Activated T-cell treated with anti-CD3 and anti-CD28 coated beads, Interleukin-2, amount 50 U/mL, for 1 hour (primary cell): ENCODE results near the gene BTBD9.

Experiments used
- DNase-seq: peaks from one replicate; pipeline ENCODE4 v3.0.0-alpha.2; 2020

The BTBD9 gene

GRCh38 chr6:38420207-38420606 is 219.5 kb downstream of the BTBD9 start:
- DNase-seq: no peak

- DNase-seq: no peak
Measured at GRCh38 chr6:38417521-38417920, 222.2 kb downstream of the BTBD9 start.

DNA sequence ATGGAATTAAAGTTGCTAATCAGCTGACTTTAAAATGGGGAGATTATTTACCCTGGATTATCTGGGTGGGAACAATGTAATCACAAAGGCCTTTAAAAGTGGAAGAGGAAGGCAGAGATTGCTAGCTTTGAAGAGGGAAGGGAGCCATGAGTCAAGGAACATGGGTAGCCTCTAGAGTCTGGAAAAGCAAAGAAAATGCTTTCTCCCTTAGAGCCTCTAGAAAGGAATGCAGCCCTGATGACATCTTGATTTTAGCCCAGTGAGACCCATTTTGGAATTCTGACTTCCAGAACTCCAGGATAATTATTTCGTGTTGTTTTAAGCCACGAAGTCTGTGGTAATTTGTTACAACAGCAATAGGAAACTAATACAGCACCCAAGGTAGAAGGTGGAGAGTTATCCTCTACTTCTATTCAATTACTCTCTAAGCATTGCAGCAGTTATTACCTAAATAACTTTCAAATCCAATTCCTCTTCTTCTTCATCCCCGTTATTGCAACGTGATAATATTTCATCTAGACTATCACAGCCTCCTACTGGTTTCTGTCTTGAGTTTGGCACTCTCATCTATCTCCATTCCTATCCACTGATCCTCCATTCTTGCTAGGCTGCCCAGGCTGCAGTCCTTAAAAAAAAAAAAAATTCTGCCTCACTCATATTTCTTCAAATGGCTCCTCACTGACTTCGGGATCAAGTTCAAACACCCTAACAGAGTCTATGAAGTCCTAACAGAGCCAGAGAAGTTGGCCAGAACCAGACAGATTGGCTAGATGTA is 224.3 kb downstream of the BTBD9 start:
- DNase-seq: no peak

DNA sequence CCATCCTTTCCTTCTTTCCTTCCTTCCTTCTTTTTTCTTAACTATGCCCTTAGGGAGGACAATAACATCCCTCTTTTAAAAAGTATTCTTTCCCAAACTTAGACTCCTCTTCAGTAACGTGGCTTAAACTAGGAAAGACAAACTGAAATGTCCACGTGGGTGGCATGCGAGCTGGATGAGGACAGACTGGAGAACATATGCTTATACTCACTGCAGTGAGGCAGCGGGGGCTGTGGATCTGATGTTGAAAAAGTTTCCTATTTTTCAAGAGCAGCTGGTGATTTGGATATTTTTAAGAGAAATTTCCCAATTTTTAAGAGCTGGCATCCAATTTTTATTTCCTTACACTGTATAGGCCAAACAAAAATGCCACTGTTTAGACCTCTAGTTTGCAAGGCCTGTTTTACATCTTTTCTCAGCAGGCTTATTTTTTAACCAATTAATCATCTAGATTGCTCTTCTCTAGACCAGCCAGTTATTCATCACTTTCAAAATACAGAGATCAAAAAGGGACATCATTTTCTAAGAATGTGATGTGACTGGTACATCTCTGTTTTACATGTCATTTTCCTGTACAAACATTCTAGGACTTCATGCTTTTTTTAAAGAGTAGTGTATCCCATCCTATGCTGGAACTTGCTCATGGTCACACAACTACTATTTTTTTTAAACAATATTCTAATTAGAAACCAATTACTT is 226.5 kb downstream of the BTBD9 start:
- no peak for DNase-seq

GRCh38 chr6:38407192-38407591 is 232.5 kb downstream of the BTBD9 start:
- no peak for DNase-seq

GRCh38 chr6:38406096-38406495 is 233.6 kb downstream of the BTBD9 start:
- no peak for DNase-seq

DNA sequence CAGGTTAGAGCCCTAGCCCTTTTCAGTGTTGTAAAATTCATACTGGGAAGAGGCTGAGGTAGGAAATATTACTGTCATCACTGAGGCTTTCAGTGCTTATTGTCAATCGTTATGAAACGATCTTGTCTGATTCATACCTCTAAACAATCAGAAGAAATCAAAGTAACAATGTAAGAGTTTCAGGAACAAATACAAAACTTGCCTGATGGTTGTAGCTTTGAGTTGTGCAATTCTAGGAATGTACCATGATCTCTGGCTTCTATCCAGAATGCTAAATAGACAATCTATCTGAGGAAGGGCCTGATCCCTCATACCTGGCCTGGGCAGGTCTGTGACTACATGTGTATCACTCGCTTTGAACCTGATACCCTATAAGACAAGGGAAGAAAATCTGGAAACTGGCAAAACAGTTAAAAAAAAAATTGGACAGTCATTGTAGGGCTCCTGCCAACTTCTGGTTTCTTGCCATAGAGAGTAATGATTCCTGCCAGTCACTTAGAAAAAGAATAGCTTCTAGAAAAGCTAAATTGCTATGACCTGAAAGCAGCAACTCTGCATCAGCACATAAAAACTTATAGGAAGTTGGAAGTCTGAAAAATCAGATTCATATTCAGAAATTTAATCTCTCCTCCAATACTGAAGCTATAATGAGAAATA is 234.7 kb downstream of the BTBD9 start:
- no peak for DNase-seq

GRCh38 chr6:38404355-38404754 is 235.4 kb downstream of the BTBD9 start:
- DNase-seq: no peak

DNA sequence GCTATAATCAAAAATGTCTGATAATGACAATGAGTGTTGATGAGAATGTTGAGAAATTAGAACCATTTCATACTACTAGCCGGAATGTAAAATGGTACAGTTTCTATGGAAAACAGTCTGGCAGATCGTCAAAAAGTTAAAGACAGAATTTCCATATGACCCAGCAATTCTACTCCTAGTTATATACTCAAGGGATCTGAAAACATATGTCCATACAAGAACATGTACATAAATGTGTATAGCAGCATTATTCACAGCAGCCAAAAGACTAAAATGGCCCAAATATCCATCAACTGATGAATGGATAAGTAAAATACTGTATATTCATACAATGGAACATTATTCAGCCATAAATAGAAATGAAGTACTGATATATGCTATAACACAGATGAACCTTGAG is 236.2 kb downstream of the BTBD9 start:
- no peak for DNase-seq

- no peak for DNase-seq
Measured at GRCh38 chr6:38400764-38401163, 239.0 kb downstream of the BTBD9 start.

DNA sequence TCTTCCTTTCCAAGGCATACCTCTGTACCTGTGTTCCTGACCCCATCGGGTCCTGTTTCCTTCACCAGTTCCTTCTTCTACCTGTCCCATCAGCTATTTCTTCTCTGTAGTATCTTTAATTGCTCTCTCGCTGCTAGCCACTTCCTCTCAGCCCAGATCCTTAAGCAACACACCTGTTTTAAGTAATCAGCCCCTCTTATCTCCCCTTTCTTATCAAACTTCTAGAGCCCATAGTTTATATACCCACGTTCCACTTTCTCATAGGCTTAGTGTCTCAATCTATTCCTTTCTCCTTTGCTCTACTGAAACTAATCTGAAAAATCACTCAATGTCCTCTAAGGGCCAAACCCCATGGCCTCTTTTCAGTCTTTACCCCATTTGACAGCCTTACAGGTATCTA is 239.6 kb downstream of the BTBD9 start:
- DNase-seq: no peak

DNA sequence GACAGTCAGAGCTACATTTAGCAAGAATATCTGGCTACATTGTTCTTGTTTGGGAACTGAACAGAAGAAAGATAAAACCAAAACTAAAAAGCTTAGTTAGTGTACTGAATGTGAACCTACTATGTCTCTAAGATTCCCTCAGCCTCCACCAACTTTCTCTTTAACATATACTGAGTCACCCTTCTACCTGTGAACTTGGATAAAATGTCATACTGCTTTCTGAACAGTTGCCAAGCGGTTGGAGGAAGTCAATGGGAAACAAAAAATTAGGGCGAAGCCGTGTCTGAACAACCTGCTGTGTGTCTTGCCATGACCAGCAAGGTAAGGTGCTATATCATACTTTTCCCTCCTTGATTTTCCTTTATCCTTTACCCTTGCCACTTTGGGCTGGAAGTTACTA is 243.5 kb downstream of the BTBD9 start:
- DNase-seq: no peak

GRCh38 chr6:38393986-38394385 is 245.7 kb downstream of the BTBD9 start:
- no peak for DNase-seq

DNA sequence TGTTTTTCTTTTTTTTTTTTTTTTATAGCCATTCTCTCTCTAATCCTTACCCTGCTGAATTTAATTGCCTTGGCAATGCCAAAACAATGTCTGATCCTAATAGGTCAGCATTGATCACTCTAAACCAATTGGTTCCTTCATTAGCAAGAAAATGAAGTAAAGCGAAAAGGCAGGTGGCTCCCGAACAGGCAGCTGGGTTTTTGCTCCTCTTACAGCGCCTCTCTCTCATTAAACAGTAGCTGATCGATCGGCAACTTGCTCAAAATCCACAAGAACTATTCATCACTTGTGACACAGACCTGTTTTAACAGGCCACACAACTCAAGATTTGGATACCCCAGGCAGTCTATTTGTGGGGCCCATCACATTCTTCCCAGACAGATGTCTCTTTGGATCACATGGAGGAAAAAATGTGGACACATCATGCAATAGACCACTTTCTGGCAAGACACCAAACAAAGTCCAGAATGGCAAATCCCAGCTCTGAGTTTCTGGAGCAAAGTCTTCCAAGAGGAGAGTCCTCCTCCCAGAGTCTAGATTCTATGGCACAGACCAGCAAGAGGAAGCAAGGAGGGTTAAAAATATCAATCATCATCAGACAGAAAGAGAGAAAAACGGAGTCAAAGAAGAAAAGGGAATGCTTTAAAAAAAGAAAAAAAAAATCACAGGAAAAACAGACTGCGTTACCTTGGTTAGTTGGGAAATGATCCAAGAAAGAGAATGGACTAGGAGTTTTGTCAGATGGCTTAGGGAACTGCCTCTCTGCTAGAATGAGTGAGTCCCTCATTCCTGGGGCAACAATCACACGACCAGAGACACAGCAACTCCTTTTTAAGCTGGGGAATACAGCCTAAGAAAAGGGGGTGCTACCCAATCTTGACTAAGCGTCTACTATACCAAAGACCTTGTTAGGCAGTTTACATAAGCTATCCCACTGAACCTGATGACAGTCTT is 247.8 kb downstream of the BTBD9 start:
- no peak for DNase-seq

- no peak for DNase-seq
Measured at GRCh38 chr6:38391206-38391605, 248.5 kb downstream of the BTBD9 start.

DNA sequence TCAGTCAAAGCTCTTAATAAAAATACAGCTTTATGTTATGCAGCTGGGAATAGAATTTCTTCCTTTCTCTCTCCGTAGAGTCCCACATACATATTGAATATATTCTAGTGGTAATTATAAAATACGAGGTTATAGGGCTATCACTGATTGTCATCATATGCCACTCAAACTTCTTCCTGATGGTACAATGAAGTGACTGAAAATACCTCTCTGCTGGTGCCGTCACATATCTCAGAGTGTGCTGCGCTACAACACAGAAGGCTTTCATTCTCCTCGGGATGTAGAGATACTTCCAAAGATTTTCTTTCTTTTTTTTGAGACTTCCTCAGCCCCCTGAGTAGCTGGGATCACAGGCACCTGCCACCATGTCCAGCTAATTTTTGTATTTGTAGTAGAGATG is 249.9 kb downstream of the BTBD9 start:
- no peak for DNase-seq

GRCh38 chr6:38387971-38388370 is 251.8 kb downstream of the BTBD9 start:
- DNase-seq: no peak

GRCh38 chr6:38387461-38387860 is 252.3 kb downstream of the BTBD9 start:
- no peak for DNase-seq

GRCh38 chr6:38378801-38379200 is 260.9 kb downstream of the BTBD9 start:
- no peak for DNase-seq

DNA sequence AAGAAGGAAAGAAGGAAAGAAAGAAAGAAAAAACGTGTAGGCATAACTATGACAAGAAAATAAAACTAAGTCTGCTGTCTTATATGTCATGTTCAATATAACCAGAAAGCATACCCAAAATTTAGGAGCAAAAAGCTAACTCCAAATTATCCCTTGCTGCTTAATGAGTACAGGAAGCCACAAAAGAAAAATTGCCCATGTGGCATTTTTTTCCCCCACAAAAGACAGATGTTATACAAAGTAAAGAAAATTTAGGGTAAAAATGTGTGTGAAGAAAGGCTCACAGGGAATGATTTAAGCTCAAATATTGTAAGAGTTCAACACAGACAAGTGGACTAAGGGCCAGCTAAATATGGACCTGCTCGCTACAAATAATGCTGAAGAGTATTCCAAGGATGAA is 263.8 kb downstream of the BTBD9 start:
- DNase-seq: no peak

DNA sequence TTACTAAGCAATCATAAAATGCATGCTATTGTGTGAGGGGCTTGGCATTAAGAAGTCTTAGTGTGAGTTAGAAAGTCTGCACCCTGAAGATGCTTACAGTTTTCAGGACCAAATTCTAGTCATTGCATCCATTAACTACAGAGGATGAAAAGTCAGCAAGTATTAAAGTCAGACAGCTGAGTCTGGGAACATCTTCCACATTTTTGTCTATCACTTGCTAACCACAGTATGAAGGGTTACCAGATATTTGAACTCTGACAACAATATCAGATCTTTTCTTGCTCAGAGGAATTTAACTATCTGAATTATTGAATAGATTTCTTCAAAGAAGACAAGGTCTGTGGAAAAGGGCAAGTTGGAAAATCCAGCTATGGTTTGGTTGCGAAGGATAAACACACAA is 264.4 kb downstream of the BTBD9 start:
- no peak for DNase-seq

- DNase-seq: no peak
Measured at GRCh38 chr6:38371881-38372280, 267.8 kb downstream of the BTBD9 start.
